Adrenal gland (tissue), 12 donors: ENCODE results near the gene LMAN2. TPM values are rescaled to one million over a fixed set of nuclear protein-coding genes. Genes with fewer than 3 reads are reported as not detected.

Source experiments
- DNase-seq, 7 donors: peaks; one replicate each; pipeline ENCODE4 v3.0.0-alpha.2; 2019 to 2020
- H3K27ac ChIP-seq, 5 donors: fragments of 200-600 bp; sonication (generic) in 4 of 5; 1 replicate in 3 of 5; 2 replicates in 2 of 5; pipeline versions ENCODE4 v1.5.1 to v1.8.0; 2016 to 2020; ENCODE audit warnings: mild to moderate bottlenecking in 1 of 5
- H3K27me3 ChIP-seq: fragments of 200-600 bp; 2 replicates; pipeline ENCODE4 v1.8.0; 2021
- H3K36me3 ChIP-seq, 2 donors: fragments of 200-600 bp; replicated peaks in 1 of 2; 1 replicate in 1 of 2; 2 replicates in 1 of 2; pipeline versions ENCODE4 v1.5.1 to v1.8.0; 2018 to 2022
- H3K4me1 ChIP-seq, 2 donors: fragments of 200-600 bp; replicated peaks in 1 of 2; 1 replicate in 1 of 2; 2 replicates in 1 of 2; pipeline versions ENCODE4 v1.5.1 to v1.8.0; 2018 to 2021
- H3K4me3 ChIP-seq, 4 donors: fragments of 200-600 bp; sonication (generic) in 3 of 4; one replicate each; pipeline ENCODE4 v1.5.1; 2016 to 2018
- H3K9me3 ChIP-seq, 3 donors: fragments of 200-600 bp; sonication (generic) in 1 of 3; replicated peaks in 1 of 3; 1 replicate in 2 of 3; 2 replicates in 1 of 3; pipeline versions ENCODE4 v1.5.1 to v1.8.0; 2016 to 2021
- POLR2A ChIP-seq, 2 donors: fragments of 450-650 bp; IDR thresholded peaks; one replicate each; pipeline ENCODE4 v1.6.1; 2017; ENCODE audit warnings: antibody characterized with exemption in 2 of 2, mild to moderate bottlenecking in 2 of 2, moderate library complexity in 1 of 2
- WGBS, 4 donors: extraction: QIAGEN DNeasy Blood & Tissue Kit in 2 of 4; methylation state at CpG; one replicate each; pipeline versions ENCODE4 v1.1.5 to v1.1.7; 2013 to 2017; 5-methylcytosine and 5-hydroxymethylcytosine counted together
- intact Hi-C, 2 donors: fragments of 100-400 bp; cut with DNase I; formaldehyde crosslinking; loops; one replicate each; pipeline versions ENCODE4 v1.14.1 to v1.15.0; 2022 to 2023
- polyA plus RNA-seq, 3 donors: library from polyadenylated mRNA; stranded (reverse); fragments of 200-250 nt in 2 of 3; fragments of 350-450 nt in 1 of 3; fragmentation: Illumina TruSeq in 1 of 3; extraction: RNeasy Lipid Tissue Mini Kit (QIAGEN cat#74804) in 1 of 3; gene quantifications; one replicate each; pipeline ENCODE4 v1.2.3, GENCODE V29; 2013 to 2014
- total RNA-seq, 9 donors: library from RNA; depleted of rRNA in 4 of 9; stranded (reverse); fragments of >200 nt in 4 of 9; fragments of 120-200 nt in 1 of 9; fragmentation: NEBNext Ultra II Directional in 1 of 9; extraction: Animal tissue kit (Norgen Biotek cat#: 25700) in 1 of 9; gene quantifications; one replicate each; pipeline versions ENCODE4 v1.1.0 to v1.2.4, GENCODE V29; 2013 to 2023
- TF ChIP-seq, protein P1 (sequence below), 6 experiments: fragments of 450-650 bp in 4 of 6; fragments of 200-600 bp in 2 of 6; sonication (generic) in 1 of 6; IDR thresholded peaks; 1 replicate in 5 of 6; 2 replicates in 1 of 6; pipeline versions ENCODE4 v1.5.1 to v1.8.0; 2016 to 2021; ENCODE audit warnings: antibody characterized with exemption in 6 of 6, mild to moderate bottlenecking in 2 of 6, moderate library complexity in 1 of 6
- donor health status: healthy with polysubstance abuse.
- donor health status: Bipolar disorder and iron deficiency.
- donor health status: DM: yes; HTN: yes; CAD: no.
- donor health status: DM: no; HTN: no; CAD: no.
- donor health status: DM: no; HTN: no; CAD: no.
- donor health status: DM: yes; HTN: yes; CAD: no.

Gene LMAN2
- total and polyA plus RNA-seq, 12 donors = 85.7 to 398 (median 150) TPM

- no peaks in the 10 kb centered on the region for H3K27me3 ChIP-seq
- no peak overlapping the region for H3K4me3 ChIP-seq
- peaks cover 17 to 39% of the 10 kb centered on the region in 2 donors for H3K4me1 ChIP-seq
- intact Hi-C loops = no loop called here
- no peak overlapping the region for H3K27ac ChIP-seq
- no peak for DNase-seq
- no peak for TF ChIP-seq POLR2A (IDR thresholded peaks at IDR 0.05)
- TF ChIP-seq, protein P1, sequence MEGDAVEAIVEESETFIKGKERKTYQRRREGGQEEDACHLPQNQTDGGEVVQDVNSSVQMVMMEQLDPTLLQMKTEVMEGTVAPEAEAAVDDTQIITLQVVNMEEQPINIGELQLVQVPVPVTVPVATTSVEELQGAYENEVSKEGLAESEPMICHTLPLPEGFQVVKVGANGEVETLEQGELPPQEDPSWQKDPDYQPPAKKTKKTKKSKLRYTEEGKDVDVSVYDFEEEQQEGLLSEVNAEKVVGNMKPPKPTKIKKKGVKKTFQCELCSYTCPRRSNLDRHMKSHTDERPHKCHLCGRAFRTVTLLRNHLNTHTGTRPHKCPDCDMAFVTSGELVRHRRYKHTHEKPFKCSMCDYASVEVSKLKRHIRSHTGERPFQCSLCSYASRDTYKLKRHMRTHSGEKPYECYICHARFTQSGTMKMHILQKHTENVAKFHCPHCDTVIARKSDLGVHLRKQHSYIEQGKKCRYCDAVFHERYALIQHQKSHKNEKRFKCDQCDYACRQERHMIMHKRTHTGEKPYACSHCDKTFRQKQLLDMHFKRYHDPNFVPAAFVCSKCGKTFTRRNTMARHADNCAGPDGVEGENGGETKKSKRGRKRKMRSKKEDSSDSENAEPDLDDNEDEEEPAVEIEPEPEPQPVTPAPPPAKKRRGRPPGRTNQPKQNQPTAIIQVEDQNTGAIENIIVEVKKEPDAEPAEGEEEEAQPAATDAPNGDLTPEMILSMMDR (IDR thresholded peaks at IDR 0.05) = no peak
- peaks cover 0 to 10% of the 10 kb centered on the region in 2 donors for H3K36me3 ChIP-seq
- 81 to 89% (median 85%) methylated on average over 5 of the region's 5 CpGs for WGBS, 4 donors
- H3K9me3 ChIP-seq = no peaks in the 10 kb centered on the region
Observed at GRCh38 chr5:177349762-177350161, 1.7 kb downstream of the LMAN2 start.

DNA sequence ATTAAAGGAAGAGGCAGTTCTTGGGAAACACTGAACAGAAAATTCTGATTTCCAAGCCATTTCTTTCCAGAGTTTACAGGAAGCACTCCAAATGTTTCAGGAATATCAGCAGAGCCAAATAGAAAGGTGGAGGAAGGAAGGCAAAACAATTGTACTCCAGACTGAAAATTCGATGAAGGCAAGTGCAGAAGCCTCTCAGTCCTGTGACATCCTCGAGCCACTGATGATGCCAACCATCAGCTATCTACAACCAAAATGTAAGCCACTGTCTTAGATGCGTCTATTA, 2.2 kb downstream of the LMAN2 start:
- intact Hi-C loops = no loop called here
- TF ChIP-seq POLR2A (IDR thresholded peaks at IDR 0.05) = no peak
- TF ChIP-seq, protein P1 (IDR thresholded peaks at IDR 0.05) = no peak
- 64 to 71% (median 69%) methylated on average over 3 of the region's 3 CpGs for WGBS, 4 donors

GRCh38 chr5:177347699-177348098, 3.8 kb downstream of the LMAN2 start:
- Histone ChIP-seq H3K27ac (no peak overlapping the region), H3K9me3 (no peaks in the 10 kb centered on the region), H3K4me1 (peaks cover 17 to 39% of the 10 kb centered on the region in 2 donors), H3K27me3 (no peaks in the 10 kb centered on the region), H3K4me3 (no peak overlapping the region), H3K36me3 (peaks cover 0 to 10% of the 10 kb centered on the region in 2 donors)
- DNase-seq = no peak
- intact Hi-C loops = no loop called here
- no peak for TF ChIP-seq POLR2A (IDR thresholded peaks at IDR 0.05)
- TF ChIP-seq, protein P1 (IDR thresholded peaks at IDR 0.05) = no peak
- WGBS, 4 donors = 84 to 97% (median 91%) methylated on average over 4 of the region's 4 CpGs

More for the DNA sequence above, 2.2 kb downstream of the LMAN2 start:
- Histone ChIP-seq H3K4me1 (peaks cover 17 to 39% of the 10 kb centered on the region in 2 donors), H3K36me3 (peaks cover 0 to 10% of the 10 kb centered on the region in 2 donors), H3K9me3 (no peaks in the 10 kb centered on the region), H3K4me3 (no peak overlapping the region), H3K27ac (no peak overlapping the region), H3K27me3 (no peaks in the 10 kb centered on the region)
- DNase-seq = no peak

- TF ChIP-seq, protein P1 (IDR thresholded peaks at IDR 0.05) = no peak
- no peak for TF ChIP-seq POLR2A (IDR thresholded peaks at IDR 0.05)
- Histone ChIP-seq H3K4me3 (no peak overlapping the region), H3K27me3 (no peaks in the 10 kb centered on the region), H3K27ac (no peak overlapping the region), H3K36me3 (peaks cover 0 to 12% of the 10 kb centered on the region in 2 donors), H3K4me1 (peaks cover 17 to 36% of the 10 kb centered on the region in 2 donors), H3K9me3 (no peaks in the 10 kb centered on the region)
- 66 to 83% (median 71%) methylated on average over 4 of the region's 4 CpGs for WGBS, 4 donors
- DNase-seq = no peak
- intact Hi-C loops = no loop called here
Observed at GRCh38 chr5:177346820-177347219, 4.6 kb downstream of the LMAN2 start.
